Fibroblast of lung (primary cell): ENCODE data around the gene CDC26.

ENCODE experiments used
- EZH2 ChIP-seq: IDR thresholded peaks from 2 replicates; pipeline ENCODE4 v1.5.1; 2012; ENCODE audit warnings: low read length, control low read depth, mild to moderate bottlenecking; ENCODE audit errors: missing control alignments
- TF ChIP-seq, protein P1 (sequence below), 2 donors: IDR thresholded peaks in 1 of 2; conservative IDR thresholded peaks in 1 of 2; 1 replicate in 1 of 2; 2 replicates in 1 of 2; pipeline ENCODE4 v1.5.1; 2011 to 2012; ENCODE audit warnings: low read length in 2 of 2, control low read depth in 1 of 2, inconsistent platforms in 1 of 2, low read depth in 1 of 2, mild to moderate bottlenecking in 1 of 2

DNA sequence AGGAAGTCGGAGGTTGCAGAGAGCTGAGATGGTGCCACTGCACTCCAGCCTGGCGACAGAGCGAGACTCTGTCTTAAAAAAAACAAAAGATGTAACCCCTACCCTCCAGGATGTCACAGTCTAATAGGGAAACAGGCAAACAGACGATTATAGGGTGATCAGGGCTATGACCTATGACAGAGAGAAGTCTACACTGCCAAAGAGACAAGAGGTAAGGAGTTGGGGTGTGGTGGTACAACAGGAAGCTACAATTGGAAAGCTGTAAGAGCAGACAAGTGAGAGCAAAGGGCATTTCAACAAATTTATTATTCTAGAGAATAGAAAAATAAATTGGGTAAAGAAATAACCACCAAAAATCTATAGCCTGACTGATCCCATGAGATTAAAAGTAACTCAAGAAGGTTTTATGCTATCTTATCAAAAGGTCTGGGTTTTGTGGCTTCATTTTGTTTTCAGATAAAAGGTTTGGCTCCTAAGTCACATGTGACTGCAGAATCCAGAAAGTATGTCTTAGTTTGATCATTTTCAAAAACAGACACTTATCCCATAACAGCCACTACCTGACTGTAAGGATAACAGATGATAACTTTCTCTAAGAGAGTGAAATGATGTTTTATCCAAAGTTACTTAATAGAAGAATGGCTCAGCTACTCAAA lies 7.3 kb downstream of the CDC26 start:
- TF ChIP-seq EZH2: no peak
- TF ChIP-seq, protein P1, sequence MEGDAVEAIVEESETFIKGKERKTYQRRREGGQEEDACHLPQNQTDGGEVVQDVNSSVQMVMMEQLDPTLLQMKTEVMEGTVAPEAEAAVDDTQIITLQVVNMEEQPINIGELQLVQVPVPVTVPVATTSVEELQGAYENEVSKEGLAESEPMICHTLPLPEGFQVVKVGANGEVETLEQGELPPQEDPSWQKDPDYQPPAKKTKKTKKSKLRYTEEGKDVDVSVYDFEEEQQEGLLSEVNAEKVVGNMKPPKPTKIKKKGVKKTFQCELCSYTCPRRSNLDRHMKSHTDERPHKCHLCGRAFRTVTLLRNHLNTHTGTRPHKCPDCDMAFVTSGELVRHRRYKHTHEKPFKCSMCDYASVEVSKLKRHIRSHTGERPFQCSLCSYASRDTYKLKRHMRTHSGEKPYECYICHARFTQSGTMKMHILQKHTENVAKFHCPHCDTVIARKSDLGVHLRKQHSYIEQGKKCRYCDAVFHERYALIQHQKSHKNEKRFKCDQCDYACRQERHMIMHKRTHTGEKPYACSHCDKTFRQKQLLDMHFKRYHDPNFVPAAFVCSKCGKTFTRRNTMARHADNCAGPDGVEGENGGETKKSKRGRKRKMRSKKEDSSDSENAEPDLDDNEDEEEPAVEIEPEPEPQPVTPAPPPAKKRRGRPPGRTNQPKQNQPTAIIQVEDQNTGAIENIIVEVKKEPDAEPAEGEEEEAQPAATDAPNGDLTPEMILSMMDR (conservative IDR thresholded peaks at IDR 0.05 in 1 of 2, IDR thresholded peaks at IDR 0.05 in 1 of 2; ENCODE audit: low read depth in 1 of 2, low read length in 2 of 2): no peak
